CD4-positive, CD25-positive, alpha-beta regulatory T cell (primary cell): Measurements from ENCODE around the gene FBXO21. TPM values are rescaled to one million over a fixed set of nuclear protein-coding genes. Genes with fewer than 3 reads are reported as not detected.
"Not testable (repeated sequence)": the region's sequence is repeated elsewhere in the genome, so short reads cannot be mapped to it uniquely, and the experiment has no call there.

Experiments used
- ATAC-seq, 2 donors: fragments of 150-1000 bp; cut with Tn5 transposase; one replicate each; pipeline ENCODE4 v1.10.0; 2021; ENCODE audit warnings: low read depth in 2 of 2, moderate number of reproducible peaks in 2 of 2, moderate library complexity in 1 of 2
- DNase-seq, 3 donors: peaks; one replicate each; pipeline versions ENCODE4 v3.0.0 to v3.0.0-alpha.2; 2012 to 2022; ENCODE audit warnings: mixed read lengths in 1 of 3
- H3K27ac ChIP-seq: one replicate; pipeline ENCODE4 v1.7.0; 2013; ENCODE audit warnings: mild to moderate bottlenecking, low read length; ENCODE audit not compliant: insufficient read depth, poor library complexity, severe bottlenecking
- H3K27me3 ChIP-seq: one replicate; pipeline ENCODE4 v1.7.0; 2013; ENCODE audit warnings: low read length; ENCODE audit not compliant: control insufficient read depth, insufficient read depth
- H3K36me3 ChIP-seq: one replicate; pipeline ENCODE4 v1.7.0; 2013; ENCODE audit warnings: mild to moderate bottlenecking, low read length, moderate library complexity; ENCODE audit not compliant: control insufficient read depth, insufficient read depth
- H3K4me1 ChIP-seq: 2 replicates; pipeline ENCODE4 v1.7.0; 2013; ENCODE audit warnings: mild to moderate bottlenecking, low read length; ENCODE audit not compliant: insufficient read depth, control insufficient read depth, poor library complexity, severe bottlenecking
- H3K4me3 ChIP-seq: one replicate; pipeline ENCODE4 v1.7.0; 2013; ENCODE audit warnings: low read depth, mild to moderate bottlenecking, low read length, moderate library complexity
- H3K9me3 ChIP-seq, 2 experiments: 1 replicate in 1 of 2; 2 replicates in 1 of 2; pipeline ENCODE4 v1.7.0; 2013; ENCODE audit warnings: low read length in 2 of 2, mild to moderate bottlenecking in 1 of 2, moderate library complexity in 1 of 2; ENCODE audit not compliant: control insufficient read depth in 2 of 2
- H3K27ac Mint-ChIP-seq, 3 donors: one replicate each; pipeline ENCODE4 v1.8.0; 2020 to 2022; ENCODE audit warnings: mild to moderate bottlenecking in 3 of 3, mixed read lengths in 3 of 3, moderate library complexity in 2 of 3
- H3K27me3 Mint-ChIP-seq: one replicate; pipeline ENCODE4 v1.8.0; 2022; ENCODE audit warnings: mild to moderate bottlenecking, mixed read lengths
- H3K36me3 Mint-ChIP-seq: one replicate; pipeline ENCODE4 v1.8.0; 2020; ENCODE audit warnings: mixed read lengths
- H3K4me1 Mint-ChIP-seq, 4 donors: one replicate each; pipeline ENCODE4 v1.8.0; 2020 to 2022; ENCODE audit warnings: mixed read lengths in 4 of 4, mild to moderate bottlenecking in 1 of 4
- H3K4me3 Mint-ChIP-seq, 4 donors: one replicate each; pipeline ENCODE4 v1.8.0; 2020 to 2022; ENCODE audit warnings: mild to moderate bottlenecking in 4 of 4, mixed read lengths in 4 of 4, moderate library complexity in 3 of 4
- H3K9me3 Mint-ChIP-seq, 7 donors: one replicate each; pipeline ENCODE4 v1.8.0; 2020 to 2022; ENCODE audit warnings: mixed read lengths in 7 of 7, mild to moderate bottlenecking in 3 of 7, moderate library complexity in 2 of 7
- polyA plus RNA-seq, 4 donors: library from polyadenylated mRNA; unstranded; fragments of 300-500 nt; fragmentation: Illumina TruSeq; gene quantifications; one replicate each; pipeline ENCODE4 v1.2.3, GENCODE V29; 2021
- total RNA-seq: library from RNA; stranded (reverse); gene quantifications from one replicate; pipeline ENCODE4 v1.2.3, GENCODE V29; 2022

FBXO21 gene
- total and polyA plus RNA-seq, 5 donors from 2014 or later, result 49.4 to 61.0 (median 52.2) TPM

- H3K27ac Mint-ChIP-seq, result peak overlapping the region in 1 of 3 donors; percentile 38
- H3K4me1 Mint-ChIP-seq, result peaks cover 0 to 14% (median 9%) of the 10 kb centered on the region in 4 donors
- H3K9me3 Mint-ChIP-seq, result peaks cover 0 to 3% (median 0%) of the 10 kb centered on the region in 7 donors
- H3K27me3 Mint-ChIP-seq, result peaks cover 42% of the 10 kb centered on the region
- DNase-seq (no peak), ATAC-seq (no peak)
- Histone ChIP-seq H3K27ac (no peak overlapping the region), H3K27me3 (peaks cover 7% of the 10 kb centered on the region), H3K4me3 (no peak overlapping the region), H3K36me3 (no peaks in the 10 kb centered on the region), H3K9me3 (no peaks in the 10 kb centered on the region), H3K4me1 (peaks cover 16% of the 10 kb centered on the region)
- peak overlapping the region; percentile 47 to 89 (median 77) for H3K4me3 Mint-ChIP-seq
- no peaks in the 10 kb centered on the region for H3K36me3 Mint-ChIP-seq
Measured at GRCh38 chr12:117100251-117100650, 90.0 kb downstream of the FBXO21 start.

GRCh38 chr12:117098361-117099217, 91.7 kb downstream of the FBXO21 start:
- ATAC-seq (peak in 1 of 2 donors; percentile 17), DNase-seq (peak in 2 of 3 donors; percentile 8 to 35)
- Mint-ChIP-seq H3K4me3 (peak overlapping the region; percentile 84 to 93 (median 88)), H3K4me1 (peaks cover 0 to 14% (median 9%) of the 10 kb centered on the region in 4 donors), H3K9me3 (peaks cover 0 to 3% (median 0%) of the 10 kb centered on the region in 7 donors), H3K27ac (no peak overlapping the region), H3K27me3 (peaks cover 38% of the 10 kb centered on the region), H3K36me3 (no peaks in the 10 kb centered on the region)
- Histone ChIP-seq H3K4me3 (peak overlapping the region; percentile 38), H3K27ac (no peak overlapping the region), H3K27me3 (peaks cover 4% of the 10 kb centered on the region), H3K36me3 (no peaks in the 10 kb centered on the region), H3K4me1 (peaks cover 16% of the 10 kb centered on the region), H3K9me3 (no peaks in the 10 kb centered on the region)

GRCh38 chr12:117098024-117098360, 92.3 kb downstream of the FBXO21 start:
- peak overlapping the region; percentile 84 to 93 (median 88) for H3K4me3 Mint-ChIP-seq
- H3K36me3 Mint-ChIP-seq, result no peaks in the 10 kb centered on the region
- Histone ChIP-seq H3K4me3 (peak overlapping the region; percentile 38), H3K36me3 (no peaks in the 10 kb centered on the region), H3K4me1 (peaks cover 16% of the 10 kb centered on the region), H3K27ac (no peak overlapping the region), H3K27me3 (peaks cover 4% of the 10 kb centered on the region), H3K9me3 (no peaks in the 10 kb centered on the region)
- peaks cover 0 to 14% (median 9%) of the 10 kb centered on the region in 4 donors for H3K4me1 Mint-ChIP-seq
- peaks cover 0 to 3% (median 0%) of the 10 kb centered on the region in 7 donors for H3K9me3 Mint-ChIP-seq
- H3K27me3 Mint-ChIP-seq, result peaks cover 38% of the 10 kb centered on the region
- ATAC-seq (no peak), DNase-seq (no peak)
- no peak overlapping the region for H3K27ac Mint-ChIP-seq

GRCh38 chr12:117097159-117097558, 93.1 kb downstream of the FBXO21 start:
- no peak overlapping the region for H3K27ac ChIP-seq
- Mint-ChIP-seq H3K4me3 (peak overlapping the region; percentile 6 to 88 (median 48)), H3K4me1 (peaks cover 0 to 14% (median 9%) of the 10 kb centered on the region in 4 donors), H3K36me3 (no peaks in the 10 kb centered on the region), H3K27ac (no peak overlapping the region), H3K27me3 (peaks cover 38% of the 10 kb centered on the region), H3K9me3 (peaks cover 0 to 3% (median 0%) of the 10 kb centered on the region in 7 donors)
- peaks cover 4% of the 10 kb centered on the region for H3K27me3 ChIP-seq
- no peak overlapping the region for H3K4me3 ChIP-seq
- H3K4me1 ChIP-seq, result peaks cover 16% of the 10 kb centered on the region
- no peaks in the 10 kb centered on the region for H3K36me3 ChIP-seq
- H3K9me3 ChIP-seq, result no peaks in the 10 kb centered on the region
- DNase-seq (no peak), ATAC-seq (no peak)

GRCh38 chr12:117096501-117097042, 93.7 kb downstream of the FBXO21 start:
- no peaks in the 10 kb centered on the region for H3K9me3 ChIP-seq
- Mint-ChIP-seq H3K36me3 (no peaks in the 10 kb centered on the region), H3K27me3 (peaks cover 34% of the 10 kb centered on the region), H3K4me3 (peak overlapping the region in 3 of 4 donors; percentile 8 to 50 (median 14)), H3K9me3 (peaks cover 0 to 3% (median 0%) of the 10 kb centered on the region in 7 donors), H3K4me1 (peaks cover 0 to 14% (median 9%) of the 10 kb centered on the region in 4 donors), H3K27ac (no peak overlapping the region)
- H3K4me1 ChIP-seq, result peaks cover 16% of the 10 kb centered on the region
- peaks cover 4% of the 10 kb centered on the region for H3K27me3 ChIP-seq
- H3K36me3 ChIP-seq, result no peaks in the 10 kb centered on the region
- H3K4me3 ChIP-seq, result no peak overlapping the region
- ATAC-seq (no peak), DNase-seq (no peak)
- no peak overlapping the region for H3K27ac ChIP-seq

- peaks cover 16% of the 10 kb centered on the region for H3K4me1 ChIP-seq
- not testable (repeated sequence) for H3K27ac Mint-ChIP-seq, H3K9me3 ChIP-seq, DNase-seq, H3K36me3 Mint-ChIP-seq, H3K27me3 ChIP-seq, H3K4me3 ChIP-seq, H3K36me3 ChIP-seq, H3K4me3 Mint-ChIP-seq, ATAC-seq, H3K9me3 Mint-ChIP-seq, H3K27ac ChIP-seq
- Mint-ChIP-seq H3K27me3 (peaks cover 20% of the 10 kb centered on the region), H3K4me1 (peaks cover 0 to 14% (median 8%) of the 10 kb centered on the region in 4 donors)
Measured at GRCh38 chr12:117095191-117095590, 95.1 kb downstream of the FBXO21 start.

- no peak overlapping the region for H3K27ac ChIP-seq
- H3K4me1 ChIP-seq, result peaks cover 12% of the 10 kb centered on the region
- no peak overlapping the region for H3K4me3 ChIP-seq
- Mint-ChIP-seq H3K27me3 (peaks cover 14% of the 10 kb centered on the region), H3K27ac (no peak overlapping the region), H3K4me3 (peak overlapping the region in 2 of 4 donors; percentile 16 to 22), H3K36me3 (no peaks in the 10 kb centered on the region), H3K9me3 (peaks cover 0 to 12% (median 6%) of the 10 kb centered on the region in 7 donors), H3K4me1 (peaks cover 4 to 9% (median 5%) of the 10 kb centered on the region in 4 donors)
- no peak for DNase-seq
- peaks cover 2% of the 10 kb centered on the region for H3K27me3 ChIP-seq
- H3K9me3 ChIP-seq, result peaks cover 0 to 4% of the 10 kb centered on the region in 2 experiments
- no peaks in the 10 kb centered on the region for H3K36me3 ChIP-seq
- ATAC-seq, result no peak
Measured at GRCh38 chr12:117093918-117094630, 96.2 kb downstream of the FBXO21 start.
